Activated naive CD8-positive, alpha-beta T cell treated with anti-CD3 and anti-CD28 coated beads, Interleukin-2, amount 50 U/mL, for 16 hours (primary cell): Measurements from ENCODE around the gene CYB561D2.
A peak's percentile ranks its signal among the peaks of the same experiment; 100 is the strongest.
"Not testable (repeated sequence)": the region's sequence is repeated elsewhere in the genome, so short reads cannot be mapped to it uniquely, and the experiment has no call there.

Source experiments
- DNase-seq: peaks from one replicate; pipeline ENCODE4 v3.0.0-alpha.2; 2020; ENCODE audit warnings: low read depth, low spot score

Gene CYB561D2

GRCh38 chr3:50350527-50351322 is at the start of gene CYB561D2, which contains the start of gene NPRL2:
Gene CYB561D2, plus strand, starts transcription at chr3:50350862. Its CDS starts 572 bp downstream, at chr3:50351434.
Gene NPRL2, minus strand, starts transcription at chr3:50350775. Its CDS starts 123 bp downstream, at chr3:50350652.
- peak; percentile 99 for DNase-seq

- DNase-seq: no peak
Observed at GRCh38 chr3:50302095-50303012, 48.3 kb upstream of the CYB561D2 start.

- no peak for DNase-seq
Observed at GRCh38 chr3:50303013-50303815, 47.4 kb upstream of the CYB561D2 start, which contains the start of gene HYAL1. Gene HYAL1, minus strand, starts transcription at chr3:50303574. Its CDS starts 618 bp downstream, at chr3:50302956.

GRCh38 chr3:50304601-50305000 is 46.1 kb upstream of the CYB561D2 start:
- DNase-seq: no peak

GRCh38 chr3:50312041-50312440 is 38.6 kb upstream of the CYB561D2 start:
- DNase-seq: not testable (repeated sequence)

GRCh38 chr3:50314342-50314741 is 36.3 kb upstream of the CYB561D2 start:
- DNase-seq: no peak

GRCh38 chr3:50314816-50315215 is 35.8 kb upstream of the CYB561D2 start:
- DNase-seq: no peak

- peak; percentile 21 for DNase-seq
Observed at GRCh38 chr3:50316657-50317242, 33.9 kb upstream of the CYB561D2 start.

- no peak for DNase-seq
Observed at GRCh38 chr3:50317300-50317699, 33.4 kb upstream of the CYB561D2 start.

GRCh38 chr3:50318163-50318562 is 32.5 kb upstream of the CYB561D2 start:
- DNase-seq: no peak

GRCh38 chr3:50318615-50319014 is 32.0 kb upstream of the CYB561D2 start:
- no peak for DNase-seq

- no peak for DNase-seq
Observed at GRCh38 chr3:50319181-50319893, 31.3 kb upstream of the CYB561D2 start.

- no peak for DNase-seq
Observed at GRCh38 chr3:50319894-50320625, 30.6 kb upstream of the CYB561D2 start.

GRCh38 chr3:50320853-50321335 is 29.8 kb upstream of the CYB561D2 start:
- DNase-seq: no peak

GRCh38 chr3:50321336-50322114 is 29.1 kb upstream of the CYB561D2 start:
- DNase-seq: peak; percentile 57

GRCh38 chr3:50322115-50322385 is 28.6 kb upstream of the CYB561D2 start:
- no peak for DNase-seq

GRCh38 chr3:50322386-50323091 is 28.1 kb upstream of the CYB561D2 start, which contains the start of gene HYAL2:
Gene HYAL2, minus strand, starts transcription at chr3:50322745. Its CDS starts 2,256 bp downstream, at chr3:50320489.
- no peak for DNase-seq

- no peak for DNase-seq
Observed at GRCh38 chr3:50323092-50323600, 27.5 kb upstream of the CYB561D2 start.
